ENCODE results near the gene DLG3.
"Not testable (repeated sequence)": the region's sequence is repeated elsewhere in the genome, so short reads cannot be mapped to it uniquely, and the experiment has no call there.

Gene DLG3

GRCh38 chrX:70509078-70509477, 64.4 kb downstream of the DLG3 start:
- DNase-seq (ENCODE audit: low read depth in 3 of 3, low spot score in 1 of 3), result no peak

DNA sequence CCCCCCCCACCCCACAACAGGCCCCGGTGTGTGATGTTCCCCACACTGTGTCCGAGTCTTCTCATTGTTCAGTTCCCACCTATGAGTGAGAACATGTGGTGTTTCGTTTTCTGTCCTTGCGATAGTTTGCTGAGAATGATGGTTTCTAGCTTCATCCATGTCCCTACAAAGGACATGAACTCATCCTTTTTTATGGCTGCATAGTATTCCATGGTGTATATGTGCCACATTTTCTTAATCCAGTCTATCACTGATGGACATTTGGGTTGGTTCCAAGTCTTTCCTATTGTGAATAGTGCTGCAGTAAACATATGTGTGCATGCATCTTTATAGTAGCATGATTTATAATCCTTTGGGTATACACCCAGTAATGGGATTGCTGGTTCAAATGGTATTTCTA, 70.6 kb downstream of the DLG3 start:
- DNase-seq (ENCODE audit: low read depth in 3 of 3, low spot score in 1 of 3), result not testable (repeated sequence)

DNA sequence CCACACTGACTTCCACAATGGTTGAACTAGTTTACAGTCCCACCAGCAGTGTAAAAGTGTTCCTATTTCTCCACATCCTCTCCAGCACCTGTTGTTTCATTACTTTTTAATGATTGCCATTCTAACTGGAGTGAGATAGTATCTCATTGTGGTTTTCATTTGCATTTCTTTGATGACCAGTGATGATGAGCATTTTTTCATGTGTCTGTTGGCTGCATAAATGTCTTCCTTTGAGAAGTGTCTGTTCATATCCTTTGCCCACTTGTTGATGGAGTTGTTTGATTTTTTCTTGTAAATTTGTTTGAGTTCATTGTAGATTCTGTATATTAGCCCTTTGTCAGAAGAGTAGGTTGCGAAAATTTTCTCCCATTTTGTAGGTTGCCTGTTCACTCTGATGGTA, 71.1 kb downstream of the DLG3 start:
- not testable (repeated sequence) for DNase-seq (ENCODE audit: low read depth in 3 of 3, low spot score in 1 of 3)

- DNase-seq (ENCODE audit: low read depth in 3 of 3, low spot score in 1 of 3), result no peak
Observed at GRCh38 chrX:70525733-70526132, 81.1 kb downstream of the DLG3 start.

DNA sequence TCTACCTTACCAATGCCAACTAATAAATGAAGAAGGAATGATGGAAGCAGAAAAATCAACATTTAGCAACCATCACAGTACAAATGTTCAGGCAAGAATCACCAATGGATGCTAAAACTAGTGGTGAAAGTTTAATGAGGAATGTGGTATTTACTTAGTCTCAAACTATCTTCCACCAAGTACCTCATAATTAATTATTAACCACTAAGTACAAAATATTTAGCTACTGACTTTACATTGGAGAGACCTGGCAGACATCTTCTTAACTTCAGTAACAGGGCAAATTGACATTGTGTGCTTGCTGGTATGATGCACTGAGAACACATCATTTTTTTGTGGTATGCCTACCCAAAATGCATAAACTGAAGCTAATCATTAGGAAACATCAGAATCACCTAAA, 82.4 kb downstream of the DLG3 start:
- no peak for DNase-seq (ENCODE audit: low read depth in 3 of 3, low spot score in 1 of 3)

DNA sequence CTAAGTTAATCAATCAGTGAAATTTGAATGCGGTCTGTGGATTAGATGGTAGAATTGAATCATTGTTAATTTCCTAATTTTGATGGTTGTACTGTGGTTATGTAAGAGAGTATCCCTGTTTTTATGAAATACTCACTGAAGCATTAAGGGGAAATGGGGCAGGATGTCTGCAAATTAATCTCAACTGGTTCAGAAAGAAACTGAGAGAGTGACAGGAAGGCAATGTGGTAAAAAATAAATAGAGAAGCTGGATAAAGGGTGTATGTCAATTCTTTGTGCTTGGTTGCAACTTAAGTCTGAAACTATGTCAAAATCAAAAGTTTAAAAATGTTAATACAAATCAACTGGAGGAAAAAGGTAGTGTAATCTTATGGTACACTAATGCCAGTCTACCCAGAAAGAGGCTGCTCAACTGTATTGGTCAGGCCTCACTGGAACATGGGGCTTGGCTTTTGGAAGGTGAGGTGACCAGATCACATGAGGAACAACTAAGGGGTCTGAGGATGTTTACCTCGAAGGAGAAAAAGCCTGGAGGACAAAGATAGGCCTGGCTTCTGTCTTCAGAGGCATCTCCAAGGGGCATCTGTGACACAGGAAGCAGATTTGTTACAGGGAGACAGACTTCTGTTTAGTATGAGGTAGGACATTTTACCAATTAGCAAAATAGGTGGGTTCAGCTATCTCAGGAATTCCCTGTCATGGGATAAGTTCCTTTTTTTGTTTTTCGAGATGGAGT, 83.1 kb downstream of the DLG3 start:
- no peak for DNase-seq (ENCODE audit: low read depth in 3 of 3, low spot score in 1 of 3)

- no peak for DNase-seq (ENCODE audit: low read depth in 3 of 3, low spot score in 1 of 3)
Observed at GRCh38 chrX:70535198-70535597, 90.6 kb downstream of the DLG3 start.

DNA sequence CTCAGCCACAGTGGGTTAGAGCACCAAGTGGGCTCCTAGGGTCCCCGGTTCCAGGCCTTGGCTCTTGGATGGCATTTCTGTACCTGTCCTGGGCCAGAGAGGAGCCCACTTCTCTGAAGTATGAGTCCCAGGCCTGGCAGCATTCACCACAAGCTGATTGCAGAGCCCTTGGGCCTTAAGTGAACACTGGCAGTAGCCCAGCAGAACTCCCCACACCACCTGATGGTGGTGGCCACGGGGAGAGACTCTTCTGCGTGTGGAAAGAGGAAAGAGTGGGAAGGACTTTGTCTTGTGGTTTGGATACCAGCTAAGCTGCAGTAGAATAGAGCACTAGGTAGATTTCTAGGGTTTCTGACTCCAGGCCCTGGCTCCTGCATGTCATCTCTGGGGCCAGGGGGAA, 104.8 kb downstream of the DLG3 start:
- DNase-seq (ENCODE audit: low read depth in 3 of 3, low spot score in 1 of 3), result no peak

GRCh38 chrX:70552130-70552704, 107.6 kb downstream of the DLG3 start:
- no peak for DNase-seq (ENCODE audit: low read depth in 3 of 3, low spot score in 1 of 3)

GRCh38 chrX:70553516-70553915, 108.9 kb downstream of the DLG3 start:
- DNase-seq (ENCODE audit: low read depth in 3 of 3, low spot score in 1 of 3), result no peak

- DNase-seq (ENCODE audit: low read depth in 3 of 3, low spot score in 1 of 3), result no peak
Observed at GRCh38 chrX:70554081-70554480, 109.4 kb downstream of the DLG3 start.

GRCh38 chrX:70554523-70554922, 109.9 kb downstream of the DLG3 start:
- no peak for DNase-seq (ENCODE audit: low read depth in 3 of 3, low spot score in 1 of 3)

DNA sequence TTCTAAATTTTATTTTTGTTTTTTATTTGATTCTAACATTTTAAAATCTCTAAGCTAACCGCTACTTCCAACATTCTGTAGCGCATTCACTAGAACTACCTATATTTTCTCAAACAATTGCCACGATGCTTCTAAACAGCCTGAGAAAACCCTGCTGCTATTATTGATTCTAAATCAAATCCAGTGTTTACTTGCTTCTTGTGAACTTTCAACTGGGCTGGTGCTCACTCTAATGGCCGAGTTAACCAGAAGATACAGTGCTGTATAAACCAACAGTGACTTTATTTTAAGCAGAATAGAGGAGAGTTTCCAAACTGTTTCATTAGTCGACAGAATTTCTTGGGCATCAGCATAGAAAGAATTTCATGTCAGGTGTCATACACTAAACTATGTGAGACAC, 110.3 kb downstream of the DLG3 start:
- no peak for DNase-seq (ENCODE audit: low read depth in 3 of 3, low spot score in 1 of 3)

Data from stimulated activated CD4-positive, alpha-beta T cell treated with anti-CD3 and anti-CD28 coated beads, TNF-alpha, amount 100 ng/mL, for 1 hour (primary cell).